ENCODE measurements around the gene PER1. TPM values are rescaled to one million over a fixed set of nuclear protein-coding genes. Genes with fewer than 3 reads are reported as not detected.
A peak's percentile ranks its signal among the peaks of the same experiment; 100 is the strongest.

Gene PER1
- total RNA-seq, 4 donors from 2014 or later: 127 to 263 (median 168) TPM

DNA sequence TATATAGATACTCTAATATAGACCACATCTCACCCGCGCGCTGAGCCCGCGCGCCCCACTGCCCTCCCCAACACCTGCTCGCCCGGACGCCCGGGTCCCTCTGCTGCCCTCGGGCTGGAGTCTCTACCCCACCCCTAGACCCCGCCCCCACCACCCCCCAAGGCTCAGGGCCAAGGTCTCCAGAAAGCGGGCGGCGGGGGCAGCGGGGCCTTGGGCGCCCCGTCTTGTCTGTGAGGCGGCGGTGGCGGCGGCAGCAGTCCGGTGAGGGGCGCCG lies 30.9 kb downstream of the PER1 start:
- H3K4me1 ChIP-seq: peaks cover 74 to 86% (median 83%) of the 10 kb centered on the region in 4 donors
- no peaks in the 10 kb centered on the region for H3K36me3 ChIP-seq
- peak overlapping the region in 3 of 4 donors; percentile 46 to 63 (median 57) for H3K27ac ChIP-seq (replicated peaks in 1 of 4)
- peak overlapping the region; percentile 46 to 79 (median 58) for H3K4me3 ChIP-seq
- TF ChIP-seq POLR2A (IDR thresholded peaks at IDR 0.05; ENCODE audit: low read depth) (no peak), CTCF (IDR thresholded peaks at IDR 0.05) (no peak), POLR2AphosphoS5 (IDR thresholded peaks at IDR 0.05) (no peak)
- peaks cover 10 to 63% (median 51%) of the 10 kb centered on the region in 4 donors for H3K27me3 ChIP-seq
- DNase-seq (ENCODE audit: extremely low spot score): no peak
- no CpG with 5 or more reads among the region's 25 CpGs for WGBS
- H3K9me3 ChIP-seq: no peaks in the 10 kb centered on the region
- intact Hi-C loops (cut with DNase I): loop anchor here (2.0 kb wide), 1 partner anchor 65 kb away; no protein-coding TSS in a partner anchor

DNA sequence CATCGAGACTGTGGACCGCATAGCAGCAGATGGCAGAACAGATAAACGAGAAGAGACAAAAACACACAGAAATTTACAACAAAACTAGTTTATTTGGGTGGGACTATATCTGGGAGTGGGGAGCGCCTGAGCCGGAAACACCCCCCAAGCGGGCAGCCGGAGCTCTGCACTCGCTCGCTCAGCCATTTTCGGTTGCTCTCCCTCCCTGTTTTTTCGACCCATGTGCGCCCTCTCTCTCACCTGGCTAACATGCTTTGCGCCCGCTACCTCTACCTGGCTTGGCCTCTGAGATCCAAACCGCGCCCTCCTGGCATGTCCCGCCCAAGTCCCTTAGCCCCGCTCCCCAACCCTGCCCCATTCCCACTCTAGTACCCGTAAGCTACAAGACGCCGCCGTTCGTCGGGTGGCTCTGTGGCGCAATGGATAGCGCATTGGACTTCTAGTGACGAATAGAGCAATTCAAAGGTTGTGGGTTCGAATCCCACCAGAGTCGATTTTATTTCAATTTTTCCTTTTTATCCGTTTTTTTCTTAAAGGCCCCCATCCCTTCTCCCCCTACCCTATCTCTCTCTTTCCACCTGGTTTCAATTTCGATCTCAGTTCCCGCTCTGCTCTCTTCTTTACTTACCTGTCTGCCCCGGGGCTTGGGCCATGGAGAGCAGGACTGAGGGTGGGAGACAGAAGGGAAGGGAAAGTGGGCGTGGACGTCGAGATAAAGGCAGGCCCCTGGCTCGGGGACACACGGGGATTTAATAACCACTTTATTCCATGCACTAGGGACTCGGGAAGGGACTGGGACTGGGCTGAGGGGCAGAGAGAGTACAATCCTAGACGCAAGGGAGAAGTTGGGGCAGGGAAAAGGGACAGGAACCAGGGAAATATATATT lies 31.4 kb downstream of the PER1 start:
- H3K4me1 ChIP-seq: peaks cover 72 to 80% (median 77%) of the 10 kb centered on the region in 4 donors
- intact Hi-C loops (cut with DNase I): loop anchor here (2.0 kb wide), 1 partner anchor 66 kb away; no protein-coding TSS in a partner anchor
- DNase-seq (ENCODE audit: extremely low spot score): no peak
- peak overlapping the region; percentile 46 to 79 (median 58) for H3K4me3 ChIP-seq
- H3K27me3 ChIP-seq: peaks cover 10 to 69% (median 56%) of the 10 kb centered on the region in 4 donors
- no peaks in the 10 kb centered on the region for H3K36me3 ChIP-seq
- H3K27ac ChIP-seq (replicated peaks in 1 of 4): peak overlapping the region; percentile 21 to 86 (median 74)
- WGBS: under 1% methylated on average over 40 of the region's 40 CpGs
- no peaks in the 10 kb centered on the region for H3K9me3 ChIP-seq
- no peak for TF ChIP-seq POLR2A (IDR thresholded peaks at IDR 0.05; ENCODE audit: low read depth)
- TF ChIP-seq POLR2AphosphoS5 (IDR thresholded peaks at IDR 0.05): no peak
- peak in 1 of 3 experiments; percentile 17 for TF ChIP-seq CTCF (IDR thresholded peaks at IDR 0.05)
- no peak for TF ChIP-seq EP300 (IDR thresholded peaks at IDR 0.05)

- H3K27me3 ChIP-seq: peaks cover 10 to 74% (median 55%) of the 10 kb centered on the region in 4 donors
- peak overlapping the region; percentile 72 to 86 (median 80) for H3K27ac ChIP-seq (replicated peaks in 1 of 4)
- no peak for TF ChIP-seq CTCF (IDR thresholded peaks at IDR 0.05)
- peak; percentile 24 to 58 for TF ChIP-seq POLR2AphosphoS5 (IDR thresholded peaks at IDR 0.05)
- no peak for TF ChIP-seq EP300 (IDR thresholded peaks at IDR 0.05)
- TF ChIP-seq POLR2A (IDR thresholded peaks at IDR 0.05; ENCODE audit: low read depth): no peak
- intact Hi-C loops (cut with DNase I): loop anchor here (2.0 to 5.0 kb wide), 2 partner anchors 38 to 67 kb away; no protein-coding TSS in a partner anchor
- WGBS: under 1% methylated on average over 21 of the region's 28 CpGs
- H3K4me3 ChIP-seq: peak overlapping the region; percentile 57 to 79 (median 62)
- H3K4me1 ChIP-seq: peaks cover 63 to 71% (median 68%) of the 10 kb centered on the region in 4 donors
- no peaks in the 10 kb centered on the region for H3K9me3 ChIP-seq
- no peaks in the 10 kb centered on the region for H3K36me3 ChIP-seq
- DNase-seq (ENCODE audit: extremely low spot score): peak; percentile 96
These were observed 32.4 kb downstream of the PER1 start for GRCh38 chr17:8119581-8120519.

DNA sequence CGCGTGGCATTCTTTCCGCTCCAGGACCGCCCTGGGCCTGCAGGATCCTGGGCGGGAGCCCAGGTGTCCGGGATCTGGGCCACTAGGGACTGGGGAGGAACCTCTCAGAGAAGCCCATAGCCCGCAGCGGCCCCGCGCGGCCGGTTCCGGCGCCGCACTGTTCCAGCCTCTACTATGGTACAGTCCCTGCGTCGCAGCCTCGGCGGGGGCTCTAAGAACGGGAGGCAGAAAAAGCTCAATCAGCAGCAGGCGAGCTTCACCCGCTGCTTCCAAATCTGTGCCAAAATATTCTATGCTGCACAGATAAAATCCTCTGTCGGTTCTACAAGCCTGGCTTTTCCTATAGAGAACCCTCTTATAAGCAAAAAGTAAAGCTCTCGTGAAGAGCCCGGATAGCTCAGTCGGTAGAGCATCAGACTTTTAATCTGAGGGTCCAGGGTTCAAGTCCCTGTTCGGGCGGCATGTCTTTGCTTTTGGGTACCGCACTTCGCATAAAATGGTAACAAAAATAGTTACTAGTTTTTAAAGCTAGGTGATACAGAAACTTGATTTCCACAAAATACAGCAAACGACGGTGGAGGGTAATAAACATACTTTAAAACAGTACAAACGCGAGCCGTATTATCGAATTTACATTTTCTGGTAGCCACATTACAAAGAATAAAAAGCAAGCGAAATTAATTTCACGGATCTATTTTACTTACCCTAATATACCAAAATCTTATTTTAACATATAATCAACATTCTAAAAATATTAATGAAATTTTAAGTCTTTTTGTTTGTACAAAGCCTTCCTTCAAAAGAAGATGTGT lies 33.2 kb downstream of the PER1 start:
- TF ChIP-seq CTCF (IDR thresholded peaks at IDR 0.05) (peak; percentile 92 to 98 (median 95)), POLR2AphosphoS5 (IDR thresholded peaks at IDR 0.05) (peak in 1 of 2 donors; percentile 31), POLR2A (IDR thresholded peaks at IDR 0.05; ENCODE audit: low read depth) (no peak), EP300 (IDR thresholded peaks at IDR 0.05) (no peak)
- WGBS: 1% methylated on average over 28 of the region's 38 CpGs
- Histone ChIP-seq H3K9me3 (no peaks in the 10 kb centered on the region), H3K27ac (replicated peaks in 1 of 4) (peak overlapping the region; percentile 72 to 86 (median 80)), H3K4me1 (peaks cover 54 to 62% (median 59%) of the 10 kb centered on the region in 4 donors), H3K27me3 (peaks cover 10 to 74% (median 50%) of the 10 kb centered on the region in 4 donors), H3K4me3 (peak overlapping the region; percentile 55 to 79 (median 59)), H3K36me3 (no peaks in the 10 kb centered on the region)
- DNase-seq (ENCODE audit: extremely low spot score): peak; percentile 97
- intact Hi-C loops (cut with DNase I): loop anchor here (5.0 kb wide), 1 partner anchor 37 kb away; no protein-coding TSS in a partner anchor

All from esophagus muscularis mucosa (tissue), 4 donors.